ENCODE results near the gene SNX33.

The SNX33 gene

GRCh38 chr15:75662823-75663519, 15.3 kb downstream of the SNX33 start:
- Histone ChIP-seq H3K4me3 (ENCODE audit: low read depth, low read length) (no peak overlapping the region), H3K9me3 (ENCODE audit: severe bottlenecking) (no peaks in the 10 kb centered on the region), H3K27ac (no peak overlapping the region), H3K36me3 (no peaks in the 10 kb centered on the region), H3K27me3 (ENCODE audit: insufficient read depth, low read depth, severe bottlenecking) (no peaks in the 10 kb centered on the region)
- TF ChIP-seq CTCF (IDR thresholded peaks at IDR 0.05; ENCODE audit: low read depth, low read length): no peak
- DNase-seq: no peak

- Histone ChIP-seq H3K9me3 (ENCODE audit: severe bottlenecking) (no peaks in the 10 kb centered on the region), H3K4me3 (ENCODE audit: low read depth, low read length) (no peak overlapping the region), H3K36me3 (no peaks in the 10 kb centered on the region), H3K27ac (no peak overlapping the region), H3K27me3 (ENCODE audit: insufficient read depth, low read depth, severe bottlenecking) (no peaks in the 10 kb centered on the region)
- DNase-seq: no peak
- TF ChIP-seq CTCF (IDR thresholded peaks at IDR 0.05; ENCODE audit: low read depth, low read length): no peak
These were observed 16.3 kb downstream of the SNX33 start for GRCh38 chr15:75663931-75664421.

- Histone ChIP-seq H3K27me3 (ENCODE audit: insufficient read depth, low read depth, severe bottlenecking) (no peaks in the 10 kb centered on the region), H3K36me3 (no peaks in the 10 kb centered on the region), H3K9me3 (ENCODE audit: severe bottlenecking) (no peaks in the 10 kb centered on the region), H3K4me3 (ENCODE audit: low read depth, low read length) (no peak overlapping the region), H3K27ac (no peak overlapping the region)
- no peak for TF ChIP-seq CTCF (IDR thresholded peaks at IDR 0.05; ENCODE audit: low read depth, low read length)
- DNase-seq: no peak
These were observed 19.2 kb downstream of the SNX33 start for GRCh38 chr15:75666823-75667501.

- H3K4me3 ChIP-seq (ENCODE audit: low read depth, low read length): no peak overlapping the region
- no peaks in the 10 kb centered on the region for H3K27me3 ChIP-seq (ENCODE audit: insufficient read depth, low read depth, severe bottlenecking)
- DNase-seq: no peak
- TF ChIP-seq CTCF (IDR thresholded peaks at IDR 0.05; ENCODE audit: low read depth, low read length): no peak
- no peaks in the 10 kb centered on the region for H3K9me3 ChIP-seq (ENCODE audit: severe bottlenecking)
- no peak overlapping the region for H3K27ac ChIP-seq
- H3K36me3 ChIP-seq: no peaks in the 10 kb centered on the region
These were observed 21.6 kb downstream of the SNX33 start for GRCh38 chr15:75669191-75669878.

- no peak for DNase-seq
- no peak for TF ChIP-seq CTCF (IDR thresholded peaks at IDR 0.05; ENCODE audit: low read depth, low read length)
These were observed 22.1 kb downstream of the SNX33 start for GRCh38 chr15:75669879-75670212.

More at GRCh38 chr15:75669879-75670212, 22.1 kb downstream of the SNX33 start:
- H3K27ac ChIP-seq: no peak overlapping the region
- H3K4me3 ChIP-seq (ENCODE audit: low read depth, low read length): no peak overlapping the region
- no peaks in the 10 kb centered on the region for H3K36me3 ChIP-seq
- no peaks in the 10 kb centered on the region for H3K27me3 ChIP-seq (ENCODE audit: insufficient read depth, low read depth, severe bottlenecking)
- H3K9me3 ChIP-seq (ENCODE audit: severe bottlenecking): no peaks in the 10 kb centered on the region
